ENCODE results near the gene GLS2.
"Not testable (repeated sequence)": the region's sequence is repeated elsewhere in the genome, so short reads cannot be mapped to it uniquely, and the experiment has no call there.

Gene GLS2

GRCh38 chr12:56490360-56490759 lies 2.4 kb upstream of the GLS2 start:
- no peak for DNase-seq

- DNase-seq = peak; percentile 23
Observed at GRCh38 chr12:56487448-56488040, 417 bp downstream of the GLS2 start.

GRCh38 chr12:56486694-56487093 lies 1.3 kb downstream of the GLS2 start:
- no peak for DNase-seq

- DNase-seq = no peak
Observed at GRCh38 chr12:56484566-56484965, 3.4 kb downstream of the GLS2 start.

- DNase-seq = no peak
Observed at GRCh38 chr12:56479625-56480024, 8.3 kb downstream of the GLS2 start.

- no peak for DNase-seq
Observed at GRCh38 chr12:56477521-56478225, 10.3 kb downstream of the GLS2 start.

GRCh38 chr12:56476972-56477432 lies 11.0 kb downstream of the GLS2 start:
- DNase-seq = no peak

GRCh38 chr12:56476143-56476542 lies 11.8 kb downstream of the GLS2 start:
- DNase-seq = no peak

GRCh38 chr12:56474389-56474788 lies 13.6 kb downstream of the GLS2 start:
- no peak for DNase-seq

- DNase-seq = no peak
Observed at GRCh38 chr12:56469007-56469930, 18.7 kb downstream of the GLS2 start.

- DNase-seq = peak; percentile 91
Observed at GRCh38 chr12:56468216-56469006, 19.6 kb downstream of the GLS2 start, which contains the start of gene SPRYD4. SPRYD4 (plus strand) TSS chr12:56468578; CDS start chr12:56468592, 14 bp downstream.

- DNase-seq = no peak
Observed at GRCh38 chr12:56462565-56462964, 25.4 kb downstream of the GLS2 start.

- no peak for DNase-seq
Observed at GRCh38 chr12:56461235-56462159, 26.5 kb downstream of the GLS2 start.

- DNase-seq = no peak
Observed at GRCh38 chr12:56457817-56458216, 30.1 kb downstream of the GLS2 start.

- no peak for DNase-seq
Observed at GRCh38 chr12:56454557-56454956, 33.4 kb downstream of the GLS2 start, which contains the start of gene MIP. MIP (minus strand) TSS chr12:56454657; CDS start chr12:56454613, 44 bp downstream.

GRCh38 chr12:56451147-56451546 lies 36.8 kb downstream of the GLS2 start:
- DNase-seq = no peak

GRCh38 chr12:56450241-56450640 lies 37.7 kb downstream of the GLS2 start:
- no peak for DNase-seq

- no peak for DNase-seq
Observed at GRCh38 chr12:56449622-56449984, 38.4 kb downstream of the GLS2 start.

GRCh38 chr12:56448860-56449621 lies 38.9 kb downstream of the GLS2 start, which contains the start of gene TIMELESS:
TIMELESS (minus strand) TSS chr12:56449426; CDS start chr12:56434170, 15,256 bp downstream.
- DNase-seq = peak; percentile 82

GRCh38 chr12:56443208-56443607 lies 44.8 kb downstream of the GLS2 start:
- not testable (repeated sequence) for DNase-seq

Data from stimulated activated CD4-positive, alpha-beta T cell treated with anti-CD3 and anti-CD28 coated beads, Interleukin-12 subunit alpha, Interleukin-12 subunit beta, amount 100 ng/mL, for 4 hours (primary cell).